ENCODE results near the gene PPFIA1. TPM values are rescaled to one million over a fixed set of nuclear protein-coding genes. Genes with fewer than 3 reads are reported as not detected.

PPFIA1 gene
- total RNA-seq, 1 experiment from 2014 or later = 19.8 TPM

- Histone ChIP-seq H3K9me3 (no peaks in the 10 kb centered on the region), H3K27me3 (no peaks in the 10 kb centered on the region), H3K4me3 (no peak overlapping the region), H3K36me3 (peaks cover 82% of the 10 kb centered on the region)
- no peak for DNase-seq
Observed at GRCh38 chr11:70419307-70420007, 149.0 kb downstream of the PPFIA1 start.

- Histone ChIP-seq H3K27me3 (no peaks in the 10 kb centered on the region), H3K4me3 (no peak overlapping the region), H3K36me3 (peaks cover 82% of the 10 kb centered on the region), H3K9me3 (no peaks in the 10 kb centered on the region)
- DNase-seq = no peak
Observed at GRCh38 chr11:70420008-70420464, 149.5 kb downstream of the PPFIA1 start.

- no peaks in the 10 kb centered on the region for H3K9me3 ChIP-seq
- no peak for DNase-seq
- H3K36me3 ChIP-seq = peaks cover 82% of the 10 kb centered on the region
- no peaks in the 10 kb centered on the region for H3K27me3 ChIP-seq
- no peak overlapping the region for H3K4me3 ChIP-seq
Observed at GRCh38 chr11:70420496-70420895, 150.0 kb downstream of the PPFIA1 start.

- peaks cover 81% of the 10 kb centered on the region for H3K36me3 ChIP-seq
- H3K27me3 ChIP-seq = no peaks in the 10 kb centered on the region
- DNase-seq = no peak
- no peak overlapping the region for H3K4me3 ChIP-seq
- no peaks in the 10 kb centered on the region for H3K9me3 ChIP-seq
Observed at GRCh38 chr11:70421123-70421522, 150.6 kb downstream of the PPFIA1 start.

GRCh38 chr11:70422692-70423522 lies 152.4 kb downstream of the PPFIA1 start:
- no peak for DNase-seq
- Histone ChIP-seq H3K9me3 (no peaks in the 10 kb centered on the region), H3K36me3 (peaks cover 82% of the 10 kb centered on the region), H3K27me3 (no peaks in the 10 kb centered on the region), H3K4me3 (no peak overlapping the region)

- Histone ChIP-seq H3K4me3 (no peak overlapping the region), H3K9me3 (no peaks in the 10 kb centered on the region), H3K36me3 (peaks cover 86% of the 10 kb centered on the region), H3K27me3 (no peaks in the 10 kb centered on the region)
- DNase-seq = peak; percentile 31
Observed at GRCh38 chr11:70423523-70424505, 153.3 kb downstream of the PPFIA1 start.

GRCh38 chr11:70424765-70425344 lies 154.4 kb downstream of the PPFIA1 start:
- no peak overlapping the region for H3K4me3 ChIP-seq
- DNase-seq = no peak
- peaks cover 89% of the 10 kb centered on the region for H3K36me3 ChIP-seq
- H3K27me3 ChIP-seq = no peaks in the 10 kb centered on the region
- no peaks in the 10 kb centered on the region for H3K9me3 ChIP-seq

- H3K4me3 ChIP-seq = no peak overlapping the region
- H3K9me3 ChIP-seq = no peaks in the 10 kb centered on the region
- no peaks in the 10 kb centered on the region for H3K27me3 ChIP-seq
- H3K36me3 ChIP-seq = peaks cover 82% of the 10 kb centered on the region
- no peak for DNase-seq
Observed at GRCh38 chr11:70427436-70427835, 156.9 kb downstream of the PPFIA1 start.

- Histone ChIP-seq H3K9me3 (no peaks in the 10 kb centered on the region), H3K27me3 (no peaks in the 10 kb centered on the region), H3K36me3 (peaks cover 84% of the 10 kb centered on the region), H3K4me3 (no peak overlapping the region)
- DNase-seq = no peak
Observed at GRCh38 chr11:70428701-70429427, 158.4 kb downstream of the PPFIA1 start.

- peaks cover 84% of the 10 kb centered on the region for H3K36me3 ChIP-seq
- H3K27me3 ChIP-seq = no peaks in the 10 kb centered on the region
- no peak for DNase-seq
- H3K4me3 ChIP-seq = no peak overlapping the region
- H3K9me3 ChIP-seq = no peaks in the 10 kb centered on the region
Observed at GRCh38 chr11:70429428-70429705, 158.9 kb downstream of the PPFIA1 start.

GRCh38 chr11:70429724-70430521 lies 159.4 kb downstream of the PPFIA1 start:
- H3K27me3 ChIP-seq = no peaks in the 10 kb centered on the region
- H3K4me3 ChIP-seq = no peak overlapping the region
- DNase-seq = no peak
- no peaks in the 10 kb centered on the region for H3K9me3 ChIP-seq
- H3K36me3 ChIP-seq = peaks cover 86% of the 10 kb centered on the region

GRCh38 chr11:70430671-70431574 lies 160.4 kb downstream of the PPFIA1 start:
- no peak for DNase-seq
- no peak overlapping the region for H3K4me3 ChIP-seq
- H3K27me3 ChIP-seq = no peaks in the 10 kb centered on the region
- peaks cover 83% of the 10 kb centered on the region for H3K36me3 ChIP-seq
- no peaks in the 10 kb centered on the region for H3K9me3 ChIP-seq

GRCh38 chr11:70431611-70432010 lies 161.1 kb downstream of the PPFIA1 start:
- no peak for DNase-seq
- Histone ChIP-seq H3K36me3 (peaks cover 87% of the 10 kb centered on the region), H3K27me3 (no peaks in the 10 kb centered on the region), H3K9me3 (no peaks in the 10 kb centered on the region), H3K4me3 (no peak overlapping the region)

GRCh38 chr11:70432065-70432464 lies 161.6 kb downstream of the PPFIA1 start:
- Histone ChIP-seq H3K9me3 (no peaks in the 10 kb centered on the region), H3K36me3 (peaks cover 87% of the 10 kb centered on the region), H3K27me3 (no peaks in the 10 kb centered on the region), H3K4me3 (no peak overlapping the region)
- no peak for DNase-seq

All from MG63 (cell line).